Neutrophil (primary cell): ENCODE data around the gene VCP.

Experiments used
- H3K27ac ChIP-seq: fragments of 200-600 bp; sonication (generic); 2 replicates; pipeline ENCODE4 v1.5.1; 2016; ENCODE audit warnings: mild to moderate bottlenecking, moderate library complexity
- H3K27me3 ChIP-seq: fragments of 200-600 bp; sonication (generic); 2 replicates; pipeline ENCODE4 v1.6.0; 2016; ENCODE audit warnings: mild to moderate bottlenecking
- H3K36me3 ChIP-seq: fragments of 200-600 bp; sonication (generic); 2 replicates; pipeline ENCODE4 v1.5.1; 2017
- H3K4me1 ChIP-seq, 2 experiments: fragments of 200-600 bp in 1 of 2; sonication (generic) in 1 of 2; 1 replicate in 1 of 2; 2 replicates in 1 of 2; pipeline versions ENCODE4 v1.5.1 to v1.6.1; 2013 to 2016; ENCODE audit warnings: low read depth in 1 of 2, low read length in 1 of 2, mild to moderate bottlenecking in 1 of 2, moderate library complexity in 1 of 2; ENCODE audit not compliant: control insufficient read depth in 1 of 2, insufficient read depth in 1 of 2
- H3K4me3 ChIP-seq, 2 experiments: fragments of 200-600 bp in 1 of 2; sonication (generic) in 1 of 2; 1 replicate in 1 of 2; 2 replicates in 1 of 2; pipeline ENCODE4 v1.5.1; 2013 to 2016; ENCODE audit warnings: low read depth in 1 of 2, low read length in 1 of 2, mild to moderate bottlenecking in 1 of 2, moderate library complexity in 1 of 2
- H3K9me3 ChIP-seq: fragments of 200-600 bp; sonication (generic); 2 replicates; pipeline ENCODE4 v1.5.1; 2016
- CTCF ChIP-seq: fragments of 200-600 bp; sonication (generic); IDR thresholded peaks from 2 replicates; pipeline ENCODE4 v1.5.1; 2016; ENCODE audit warnings: antibody characterized with exemption

VCP gene

GRCh38 chr9:35110327-35110761, 37.9 kb upstream of the VCP start:
- H3K9me3 ChIP-seq: no peaks in the 10 kb centered on the region
- no peaks in the 10 kb centered on the region for H3K27me3 ChIP-seq
- peaks cover 61 to 67% of the 10 kb centered on the region in 2 experiments for H3K4me1 ChIP-seq
- H3K27ac ChIP-seq: peak overlapping the region; percentile 98
- H3K4me3 ChIP-seq: peak overlapping the region; percentile 10 to 82
- peaks cover 46% of the 10 kb centered on the region for H3K36me3 ChIP-seq
- TF ChIP-seq CTCF: no peak

- H3K27me3 ChIP-seq: no peaks in the 10 kb centered on the region
- no peak for TF ChIP-seq CTCF
- H3K27ac ChIP-seq: peak overlapping the region; percentile 98
- H3K4me3 ChIP-seq: no peak overlapping the region
- H3K4me1 ChIP-seq: peaks cover 57 to 58% of the 10 kb centered on the region in 2 experiments
- H3K9me3 ChIP-seq: no peaks in the 10 kb centered on the region
- peaks cover 59% of the 10 kb centered on the region for H3K36me3 ChIP-seq
These were observed 36.6 kb upstream of the VCP start for GRCh38 chr9:35108946-35109575.

- Histone ChIP-seq H3K27ac (peak overlapping the region; percentile 98), H3K36me3 (peaks cover 65% of the 10 kb centered on the region), H3K9me3 (no peaks in the 10 kb centered on the region), H3K4me3 (no peak overlapping the region), H3K4me1 (peaks cover 57% of the 10 kb centered on the region in 2 experiments), H3K27me3 (no peaks in the 10 kb centered on the region)
- TF ChIP-seq CTCF: no peak
These were observed 36.0 kb upstream of the VCP start for GRCh38 chr9:35108461-35108860.

- H3K4me1 ChIP-seq: peaks cover 54 to 57% of the 10 kb centered on the region in 2 experiments
These were observed 35.2 kb upstream of the VCP start for GRCh38 chr9:35107297-35108290.

GRCh38 chr9:35106343-35106730, 33.9 kb upstream of the VCP start:
- Histone ChIP-seq H3K27ac (peak overlapping the region; percentile 8), H3K4me1 (peaks cover 49 to 54% of the 10 kb centered on the region in 2 experiments), H3K36me3 (peaks cover 65% of the 10 kb centered on the region), H3K27me3 (no peaks in the 10 kb centered on the region), H3K9me3 (no peaks in the 10 kb centered on the region), H3K4me3 (no peak overlapping the region)
- no peak for TF ChIP-seq CTCF

More at GRCh38 chr9:35107297-35108290, 35.2 kb upstream of the VCP start:
- Histone ChIP-seq H3K36me3 (peaks cover 65% of the 10 kb centered on the region), H3K27me3 (no peaks in the 10 kb centered on the region), H3K4me3 (no peak overlapping the region), H3K27ac (no peak overlapping the region), H3K9me3 (no peaks in the 10 kb centered on the region)
- no peak for TF ChIP-seq CTCF
